ENCODE results near the gene FGD5.

- TF ChIP-seq CTCF (optimal IDR thresholded peaks at IDR 0.05 in 1 of 3, IDR thresholded peaks at IDR 0.05 in 1 of 3, conservative IDR thresholded peaks at IDR 0.05 in 1 of 3; ENCODE audit: extremely low read depth in 1 of 3, insufficient read depth in 2 of 3, low read length in 3 of 3) (no peak), EZH2 (IDR thresholded peaks at IDR 0.05; ENCODE audit: low read length) (no peak)
These were observed 58.7 kb downstream of the FGD5 start for GRCh38 chr3:14877469-14877868.

Data from keratinocyte (primary cell).